ENCODE measurements around the gene ZEB2.

ZEB2 gene

GRCh38 chr2:144493027-144493809 lies 26.7 kb downstream of the ZEB2 start:
- DNase-seq: no peak

GRCh38 chr2:144490857-144491256 lies 29.1 kb downstream of the ZEB2 start:
- DNase-seq: no peak

GRCh38 chr2:144490017-144490416 lies 29.9 kb downstream of the ZEB2 start:
- no peak for DNase-seq

GRCh38 chr2:144489315-144489916 lies 30.5 kb downstream of the ZEB2 start:
- no peak for DNase-seq

GRCh38 chr2:144484201-144484948 lies 35.5 kb downstream of the ZEB2 start:
- no peak for DNase-seq

- DNase-seq: no peak
Observed at GRCh38 chr2:144481666-144482065, 38.3 kb downstream of the ZEB2 start.

GRCh38 chr2:144481109-144481508 lies 38.8 kb downstream of the ZEB2 start:
- no peak for DNase-seq

DNA sequence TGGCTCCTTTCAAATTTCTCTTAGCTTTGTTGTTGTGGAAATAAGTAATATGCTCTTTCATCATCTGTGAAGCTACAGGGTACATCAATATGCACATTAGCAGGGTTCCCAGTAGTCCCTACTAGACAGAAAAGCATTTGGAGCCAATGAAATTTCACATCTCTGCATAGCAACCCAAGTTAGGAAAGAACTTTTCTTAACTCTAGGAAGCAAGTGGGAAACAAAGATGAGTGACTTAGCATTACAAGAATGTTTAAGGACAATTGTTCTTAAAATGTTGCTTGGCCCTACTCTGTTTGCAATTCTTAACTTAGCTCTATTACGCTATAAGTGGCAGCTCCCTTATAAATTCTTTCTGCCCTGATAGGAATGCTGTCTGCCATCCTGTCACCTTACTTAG lies 39.6 kb downstream of the ZEB2 start:
- no peak for DNase-seq

GRCh38 chr2:144479659-144480058 lies 40.3 kb downstream of the ZEB2 start:
- no peak for DNase-seq

- no peak for DNase-seq
Observed at GRCh38 chr2:144479138-144479537, 40.8 kb downstream of the ZEB2 start.

DNA sequence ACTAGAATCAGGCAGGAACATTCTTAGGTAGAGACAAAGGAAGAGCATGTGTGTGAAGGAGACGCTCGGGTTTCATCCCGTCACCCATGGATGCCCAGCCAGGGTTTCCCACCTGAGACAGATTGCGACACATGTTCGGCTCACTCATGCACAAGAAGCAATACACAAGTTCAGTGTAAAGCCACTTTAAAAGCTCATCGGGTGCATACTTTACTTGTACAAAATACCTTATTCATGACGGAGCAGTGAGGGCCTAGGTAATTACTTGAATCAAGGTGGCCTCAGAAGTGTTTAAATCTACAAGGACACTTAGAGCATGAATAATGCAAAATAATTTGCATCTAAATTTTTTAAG lies 42.0 kb downstream of the ZEB2 start:
- no peak for DNase-seq

- no peak for DNase-seq
Observed at GRCh38 chr2:144477281-144477956, 42.5 kb downstream of the ZEB2 start.

DNA sequence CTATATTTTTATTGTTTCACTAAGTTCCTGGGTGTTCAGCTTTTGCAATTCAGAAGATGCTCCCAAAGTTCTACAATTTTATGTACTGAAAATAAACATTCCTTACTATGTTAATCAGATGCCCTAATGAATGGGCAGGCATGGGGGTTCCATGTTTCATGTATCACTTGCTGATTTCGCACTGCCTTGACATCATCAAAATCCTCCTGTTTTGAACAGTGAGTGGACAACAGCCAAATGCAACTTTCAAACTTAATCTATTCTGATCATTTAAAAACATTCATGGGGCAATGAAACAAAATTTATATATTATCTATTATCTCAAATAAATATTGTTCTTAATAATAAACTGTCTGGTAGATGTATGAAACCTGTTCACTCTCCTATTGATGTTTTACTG lies 43.2 kb downstream of the ZEB2 start:
- no peak for DNase-seq

GRCh38 chr2:144475569-144476275 lies 44.2 kb downstream of the ZEB2 start:
- DNase-seq: no peak

DNA sequence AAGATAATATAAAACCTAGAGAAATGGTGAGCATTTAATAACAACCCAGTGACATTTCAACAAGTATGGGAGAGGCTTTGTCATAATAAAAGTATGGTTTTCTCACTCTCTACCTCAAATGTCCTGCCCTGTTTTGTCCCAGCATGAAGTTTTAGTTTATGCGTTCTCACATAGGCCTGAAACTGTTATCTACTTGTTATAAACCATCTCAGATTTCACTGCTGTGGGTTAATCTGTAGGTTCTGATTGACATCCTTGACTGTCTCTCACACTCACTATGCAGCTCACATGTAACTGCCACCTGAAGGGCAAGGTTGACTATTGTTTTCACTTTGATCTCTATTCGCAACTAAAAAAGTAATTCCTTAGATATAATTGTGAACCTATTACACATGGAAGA lies 44.9 kb downstream of the ZEB2 start:
- DNase-seq: no peak

DNA sequence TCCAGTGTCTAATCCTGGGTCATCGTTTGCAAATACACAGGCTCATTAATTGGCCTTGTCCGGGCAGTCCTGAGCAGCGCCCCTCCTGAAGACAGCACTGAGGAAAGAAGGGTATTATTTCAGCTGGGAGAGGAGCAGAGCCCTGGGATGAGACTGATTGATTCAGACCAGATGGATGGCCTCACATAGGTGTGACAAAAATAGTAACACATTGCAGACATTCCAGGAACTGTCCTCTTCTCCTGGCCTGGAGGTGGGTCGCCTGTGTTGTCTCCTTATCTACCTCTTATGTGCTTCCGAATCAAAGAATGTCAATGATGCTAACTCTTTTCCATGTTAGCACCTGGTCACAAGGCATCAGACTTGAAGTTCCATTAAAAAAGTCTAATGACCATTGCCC lies 45.9 kb downstream of the ZEB2 start:
- no peak for DNase-seq

DNA sequence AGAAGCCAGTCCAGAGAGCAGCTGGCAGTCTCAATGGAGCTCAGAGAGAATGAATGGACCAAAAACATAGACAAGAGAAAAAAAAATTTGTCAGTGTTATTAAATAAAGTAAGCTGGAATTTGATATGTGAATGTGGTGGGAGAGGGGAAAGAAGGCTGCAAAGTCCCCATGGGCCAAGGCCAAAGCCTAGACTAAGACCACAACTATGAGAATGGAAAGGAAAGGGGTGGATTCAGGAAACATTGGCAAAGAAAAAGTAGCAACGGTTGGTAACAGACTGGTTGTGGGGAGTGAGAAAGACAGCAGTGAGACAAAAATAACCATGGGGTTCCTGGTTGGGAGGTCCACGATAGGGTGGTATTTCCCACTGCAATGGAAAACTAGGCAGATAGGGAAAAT lies 47.0 kb downstream of the ZEB2 start:
- no peak for DNase-seq

DNA sequence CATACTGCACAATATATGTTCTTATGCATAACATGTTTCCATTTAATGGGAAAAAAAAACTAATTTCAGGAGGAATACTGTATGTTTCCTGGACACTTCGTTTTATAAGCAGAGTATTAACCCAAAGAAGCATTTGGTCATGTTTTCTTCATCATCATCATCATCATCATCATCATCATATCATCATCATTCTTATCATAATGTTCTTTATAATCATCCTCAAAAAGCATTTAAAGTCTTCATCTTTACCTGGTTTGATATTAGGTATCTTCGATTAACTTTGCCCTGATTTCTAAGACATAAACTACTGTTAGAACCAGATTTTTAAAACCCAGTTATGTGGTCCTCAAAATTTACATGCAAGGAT lies 47.9 kb downstream of the ZEB2 start:
- DNase-seq: no peak

DNA sequence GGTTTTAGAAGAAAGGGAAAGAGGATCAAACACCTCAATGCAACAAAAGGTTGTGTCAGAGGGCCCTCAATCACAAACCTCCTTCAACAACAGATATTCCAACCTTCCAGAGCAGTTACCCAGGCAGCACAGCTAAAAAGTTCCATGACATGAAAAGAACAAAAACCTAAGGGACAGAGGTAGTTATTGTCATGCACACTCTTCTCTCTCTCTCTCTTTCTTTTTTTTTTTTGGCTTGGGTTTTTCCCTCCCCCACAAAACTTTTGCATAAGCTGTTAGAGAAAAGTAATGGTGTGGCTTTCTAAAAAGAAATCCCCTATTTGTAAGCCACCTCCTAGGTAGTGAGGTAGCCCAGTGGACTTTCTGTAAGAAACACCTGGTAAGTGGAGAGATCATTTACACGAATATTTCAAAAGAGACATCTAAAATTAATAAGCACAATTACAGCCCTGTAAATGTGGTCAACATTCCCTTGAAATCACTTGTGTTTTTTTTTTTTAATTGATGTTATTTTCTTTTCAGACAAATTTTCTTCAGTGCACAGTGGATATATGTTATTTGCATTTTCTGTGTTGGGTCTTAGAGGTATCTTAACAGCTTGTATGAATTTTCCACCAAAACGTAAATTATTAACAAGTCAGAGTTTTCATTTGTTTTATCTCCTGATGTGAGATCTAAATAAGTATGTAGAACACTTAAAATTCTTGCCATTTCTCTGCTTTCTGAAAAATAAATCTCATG lies 48.4 kb downstream of the ZEB2 start:
- DNase-seq: no peak

GRCh38 chr2:144470816-144471215 lies 49.1 kb downstream of the ZEB2 start:
- DNase-seq: no peak

GRCh38 chr2:144470334-144470733 lies 49.6 kb downstream of the ZEB2 start:
- no peak for DNase-seq

GRCh38 chr2:144469798-144470197 lies 50.1 kb downstream of the ZEB2 start:
- DNase-seq: no peak
